Cardiac fibroblast (primary cell): ENCODE results near the gene SYT8.
"Not testable (repeated sequence)": the region's sequence is repeated elsewhere in the genome, so short reads cannot be mapped to it uniquely, and the experiment has no call there.

Source experiments
- DNase-seq, 2 donors: peaks; one replicate each; pipeline versions ENCODE4 v3.0.0 to v3.0.0-alpha.2; 2010; ENCODE audit warnings: low read depth in 2 of 2
- H3K4me3 ChIP-seq, 2 donors: replicated peaks in 1 of 2; 1 replicate in 1 of 2; 2 replicates in 1 of 2; pipeline ENCODE4 v1.5.1; 2011; ENCODE audit warnings: low read depth in 2 of 2, low read length in 2 of 2, mild to moderate bottlenecking in 2 of 2, moderate library complexity in 1 of 2
- CTCF ChIP-seq: IDR thresholded peaks from one replicate; pipeline ENCODE4 v1.5.1; 2011; ENCODE audit warnings: low read depth, mild to moderate bottlenecking, low read length, inconsistent platforms

The SYT8 gene

DNA sequence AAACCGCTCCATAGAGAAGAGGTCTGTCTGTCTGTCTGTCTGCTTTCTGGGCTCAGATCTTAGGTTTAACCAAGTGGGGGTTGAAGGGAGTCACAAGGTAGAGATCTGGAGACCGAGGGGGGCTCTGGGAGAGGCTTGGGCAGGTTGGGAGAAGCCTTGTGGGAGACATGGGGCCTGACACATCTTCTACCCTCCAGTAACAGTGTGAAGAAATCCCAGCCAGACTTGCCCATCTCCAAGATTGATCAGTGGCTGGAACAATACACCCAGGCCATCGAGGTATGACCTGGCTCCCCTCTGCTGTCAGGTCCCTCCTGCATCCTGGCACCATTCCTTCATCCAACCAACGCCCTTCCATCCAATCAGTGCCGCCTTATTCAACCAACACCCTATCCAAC lies 49.5 kb downstream of the SYT8 start:
- H3K4me3 ChIP-seq: no peak overlapping the region
- DNase-seq: no peak
- no peak for TF ChIP-seq CTCF

- not testable (repeated sequence) for H3K4me3 ChIP-seq, DNase-seq
Measured at GRCh38 chr11:1886551-1886950, 51.8 kb downstream of the SYT8 start.
